ENCODE results near the gene FOXP4.
A peak's percentile ranks its signal among the peaks of the same experiment; 100 is the strongest.

Gene FOXP4

DNA sequence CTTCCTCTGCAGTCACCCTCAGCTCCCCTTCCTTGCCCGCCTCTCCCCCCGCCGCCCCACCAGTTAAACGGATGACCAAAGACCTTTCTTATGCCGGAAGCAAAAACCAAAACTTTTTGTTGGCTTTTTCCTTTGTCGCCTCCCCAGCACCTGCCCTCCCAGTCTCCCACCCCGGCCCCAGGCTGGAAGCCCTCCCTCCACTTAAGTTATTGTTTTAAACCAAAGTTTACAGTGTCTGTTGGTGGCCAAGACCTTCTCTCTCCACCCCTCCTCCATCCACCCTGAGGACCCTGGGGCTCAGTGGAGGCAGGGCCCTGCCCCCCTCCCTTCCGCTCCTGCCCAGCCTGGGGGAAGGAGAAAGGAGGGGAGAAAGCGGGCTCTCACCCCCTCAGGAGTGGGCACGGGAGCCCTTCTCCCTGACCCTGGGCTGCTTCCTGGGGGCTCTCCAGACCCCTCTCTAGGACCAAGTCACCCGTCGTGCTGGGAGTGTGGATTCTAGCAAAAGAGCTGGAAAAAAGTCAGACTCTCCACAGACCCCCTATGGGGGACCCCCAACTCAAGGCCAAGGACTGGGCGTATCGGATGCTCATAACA, 53.8 kb downstream of the FOXP4 start:
- Histone ChIP-seq H3K9ac (ENCODE audit: low read length in 2 of 2) (no peak overlapping the region), H3K4me3 (ENCODE audit: low read length in 2 of 2) (no peak overlapping the region), H3K36me3 (ENCODE audit: control insufficient read depth in 2 of 2, insufficient read depth in 2 of 2, low read length in 2 of 2) (peaks cover 0 to 11% of the 10 kb centered on the region in 2 donors), H3K9me3 (ENCODE audit: control insufficient read depth in 2 of 2, low read length in 2 of 2) (no peaks in the 10 kb centered on the region), H3K27me3 (ENCODE audit: control insufficient read depth in 1 of 2, insufficient read depth in 2 of 2, low read length in 2 of 2) (no peaks in the 10 kb centered on the region), H3K27ac (ENCODE audit: low read length) (no peak overlapping the region), H3K4me1 (ENCODE audit: control insufficient read depth, insufficient read depth, low read length) (peaks cover 11% of the 10 kb centered on the region)

DNA sequence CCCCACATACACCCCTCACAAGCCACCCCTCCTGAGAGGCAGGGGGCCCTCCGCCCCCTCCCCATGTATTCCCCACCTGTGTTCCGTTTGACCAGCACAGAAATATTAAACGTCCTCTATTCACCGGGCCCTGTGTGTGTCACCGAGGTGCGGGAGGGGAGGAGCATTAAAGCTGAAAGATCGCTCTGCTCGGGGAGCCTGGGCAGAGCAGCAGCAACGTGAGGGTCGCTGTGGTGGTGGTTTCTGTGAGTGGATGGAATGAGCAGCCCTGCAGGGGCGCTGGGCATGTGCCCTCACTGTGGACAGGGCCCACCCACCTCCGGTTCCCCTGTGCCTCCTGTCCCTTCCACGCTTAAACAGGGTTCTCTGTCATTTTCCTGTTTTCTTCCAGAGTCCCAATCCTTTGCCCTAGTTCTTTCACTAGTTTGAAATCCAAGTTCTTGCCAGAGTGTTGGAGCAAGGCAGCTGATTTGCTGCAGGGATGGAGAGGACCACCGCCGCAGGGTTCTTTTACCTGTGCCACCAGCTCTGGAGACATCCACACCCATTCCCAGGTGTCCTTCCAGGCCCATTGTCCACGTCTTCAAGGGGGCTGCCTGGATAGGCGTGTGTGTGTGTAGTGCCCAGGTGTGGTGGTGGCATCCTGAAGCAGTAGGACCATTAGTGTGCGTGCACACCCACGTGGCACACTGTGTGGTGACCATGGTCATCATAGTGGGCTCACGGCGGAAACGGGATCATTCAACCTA, 54.5 kb downstream of the FOXP4 start:
- H3K9me3 ChIP-seq (ENCODE audit: control insufficient read depth in 2 of 2, low read length in 2 of 2), result no peaks in the 10 kb centered on the region
- H3K27me3 ChIP-seq (ENCODE audit: control insufficient read depth in 1 of 2, insufficient read depth in 2 of 2, low read length in 2 of 2), result no peaks in the 10 kb centered on the region
- peaks cover 0 to 10% of the 10 kb centered on the region in 2 donors for H3K36me3 ChIP-seq (ENCODE audit: control insufficient read depth in 2 of 2, insufficient read depth in 2 of 2, low read length in 2 of 2)
- H3K4me3 ChIP-seq (ENCODE audit: low read length in 2 of 2), result no peak overlapping the region
- no peak overlapping the region for H3K9ac ChIP-seq (ENCODE audit: low read length in 2 of 2)
- peaks cover 11% of the 10 kb centered on the region for H3K4me1 ChIP-seq (ENCODE audit: control insufficient read depth, insufficient read depth, low read length)
- no peak overlapping the region for H3K27ac ChIP-seq (ENCODE audit: low read length)

GRCh38 chr6:41601248-41601549, 55.0 kb downstream of the FOXP4 start:
- Histone ChIP-seq H3K36me3 (ENCODE audit: control insufficient read depth in 2 of 2, insufficient read depth in 2 of 2, low read length in 2 of 2) (peaks cover 0 to 9% of the 10 kb centered on the region in 2 donors), H3K4me1 (ENCODE audit: control insufficient read depth, insufficient read depth, low read length) (peaks cover 11% of the 10 kb centered on the region), H3K27ac (ENCODE audit: low read length) (no peak overlapping the region)

DNA sequence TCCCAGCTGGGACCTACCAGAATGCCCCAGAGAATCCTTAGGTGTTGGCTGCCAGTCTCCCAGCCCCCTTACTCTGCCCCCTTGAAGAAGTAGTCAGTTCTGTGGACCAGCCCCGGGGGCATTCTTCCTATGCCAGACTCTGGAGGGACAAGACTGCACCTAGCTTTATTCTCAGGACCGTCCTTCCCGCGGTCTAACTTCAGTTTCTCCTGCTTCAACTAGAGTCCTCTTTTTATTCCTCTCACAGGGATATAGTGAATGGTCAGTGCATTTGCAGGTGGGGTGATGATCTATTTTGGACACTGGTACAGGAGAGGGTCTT, 56.2 kb downstream of the FOXP4 start:
- peaks cover 11% of the 10 kb centered on the region for H3K4me1 ChIP-seq (ENCODE audit: control insufficient read depth, insufficient read depth, low read length)
- H3K4me3 ChIP-seq (ENCODE audit: low read length in 2 of 2), result no peak overlapping the region
- no peaks in the 10 kb centered on the region for H3K27me3 ChIP-seq (ENCODE audit: control insufficient read depth in 1 of 2, insufficient read depth in 2 of 2, low read length in 2 of 2)
- no peaks in the 10 kb centered on the region for H3K9me3 ChIP-seq (ENCODE audit: control insufficient read depth in 2 of 2, low read length in 2 of 2)
- peaks cover 0 to 2% of the 10 kb centered on the region in 2 donors for H3K36me3 ChIP-seq (ENCODE audit: control insufficient read depth in 2 of 2, insufficient read depth in 2 of 2, low read length in 2 of 2)
- peak overlapping the region; percentile 31 for H3K27ac ChIP-seq (ENCODE audit: low read length)
- H3K9ac ChIP-seq (ENCODE audit: low read length in 2 of 2), result no peak overlapping the region

More at GRCh38 chr6:41601248-41601549, 55.0 kb downstream of the FOXP4 start:
- Histone ChIP-seq H3K4me3 (ENCODE audit: low read length in 2 of 2) (no peak overlapping the region), H3K9ac (ENCODE audit: low read length in 2 of 2) (no peak overlapping the region), H3K27me3 (ENCODE audit: control insufficient read depth in 1 of 2, insufficient read depth in 2 of 2, low read length in 2 of 2) (no peaks in the 10 kb centered on the region), H3K9me3 (ENCODE audit: control insufficient read depth in 2 of 2, low read length in 2 of 2) (no peaks in the 10 kb centered on the region)

DNA sequence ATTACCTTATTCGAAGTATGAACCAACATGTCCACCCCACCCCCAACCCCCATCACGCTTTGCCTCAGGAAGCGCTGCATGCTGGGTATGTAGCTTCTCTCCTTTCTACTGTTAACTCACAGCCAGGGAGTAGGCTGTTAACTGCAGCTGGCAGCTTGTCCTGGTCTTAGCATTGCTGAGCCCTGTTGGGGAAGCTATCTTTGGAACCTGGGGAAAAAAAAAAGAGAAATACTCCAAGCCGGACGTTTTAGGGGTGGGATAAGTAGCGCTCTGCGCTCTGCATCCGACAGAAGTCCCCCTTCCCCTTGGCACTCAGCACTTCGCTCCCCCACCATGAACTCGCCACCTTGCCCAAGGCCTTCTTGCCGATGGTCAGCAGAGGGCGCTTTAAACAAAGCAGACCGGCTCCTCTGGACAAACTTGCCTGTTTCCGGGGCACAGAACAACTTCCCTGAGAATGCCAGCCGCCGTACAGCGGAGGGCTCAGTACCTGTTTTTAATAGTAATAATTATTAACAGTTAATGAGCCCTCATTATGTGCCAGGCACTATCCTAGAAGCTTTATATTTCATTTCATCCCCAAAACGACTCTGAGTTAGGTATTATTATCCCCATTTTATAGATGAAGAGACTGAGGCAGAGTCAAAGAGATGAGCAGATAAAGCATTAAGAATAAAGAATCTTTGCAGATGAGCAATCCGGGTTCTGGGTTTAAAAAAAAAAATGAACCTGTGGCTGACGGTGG, 56.9 kb downstream of the FOXP4 start:
- Histone ChIP-seq H3K27ac (ENCODE audit: low read length) (no peak overlapping the region), H3K4me1 (ENCODE audit: control insufficient read depth, insufficient read depth, low read length) (peaks cover 11% of the 10 kb centered on the region), H3K9me3 (ENCODE audit: control insufficient read depth in 2 of 2, low read length in 2 of 2) (no peaks in the 10 kb centered on the region), H3K9ac (ENCODE audit: low read length in 2 of 2) (peak overlapping the region; percentile 8 to 69), H3K36me3 (ENCODE audit: control insufficient read depth in 2 of 2, insufficient read depth in 2 of 2, low read length in 2 of 2) (peaks cover 0 to 2% of the 10 kb centered on the region in 2 donors), H3K27me3 (ENCODE audit: control insufficient read depth in 1 of 2, insufficient read depth in 2 of 2, low read length in 2 of 2) (no peaks in the 10 kb centered on the region), H3K4me3 (ENCODE audit: low read length in 2 of 2) (peak overlapping the region in 1 of 2 donors; percentile 63)

DNA sequence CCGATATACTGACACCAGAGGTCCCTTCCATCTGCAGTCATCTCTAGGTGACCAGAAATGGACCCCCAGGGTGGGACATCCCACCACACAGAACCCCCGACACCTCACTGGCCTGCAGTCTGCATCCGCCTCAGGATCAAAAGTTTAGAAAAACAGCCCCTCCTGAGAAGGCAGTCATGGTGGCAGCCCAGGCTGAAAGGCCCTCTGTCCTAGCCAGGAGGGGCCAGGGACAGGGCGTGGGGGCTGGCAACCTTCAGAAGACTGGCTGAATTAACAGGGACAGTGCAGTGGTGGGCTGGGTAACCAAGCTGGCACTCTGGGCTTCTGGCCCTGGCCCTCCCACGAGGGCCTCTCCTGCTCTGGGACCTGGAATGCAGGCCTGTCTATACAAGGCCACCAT, 57.8 kb downstream of the FOXP4 start:
- no peaks in the 10 kb centered on the region for H3K9me3 ChIP-seq (ENCODE audit: control insufficient read depth in 2 of 2, low read length in 2 of 2)

DNA sequence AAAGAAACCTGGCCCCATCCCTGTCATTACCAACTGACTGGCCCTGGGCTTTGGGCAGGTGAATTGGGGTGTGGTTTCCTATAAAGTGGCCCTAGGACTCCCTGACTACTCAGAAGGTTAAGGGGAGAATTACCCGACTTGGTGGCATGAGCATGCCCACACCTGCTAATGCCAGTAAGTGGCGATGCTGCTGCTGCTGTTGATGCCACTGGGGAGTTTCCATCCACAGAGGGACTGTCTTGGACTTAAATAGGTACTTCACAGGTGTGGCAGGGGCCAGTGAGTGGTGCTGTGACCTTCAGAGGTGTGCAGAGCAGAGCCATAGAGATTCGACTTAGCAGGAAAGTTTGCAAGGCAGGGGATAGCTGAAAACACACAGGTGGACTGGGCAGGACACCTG, 59.5 kb downstream of the FOXP4 start:
- peaks cover 0 to under 1% of the 10 kb centered on the region in 2 donors for H3K36me3 ChIP-seq (ENCODE audit: control insufficient read depth in 2 of 2, insufficient read depth in 2 of 2, low read length in 2 of 2)
- no peak overlapping the region for H3K4me3 ChIP-seq (ENCODE audit: low read length in 2 of 2)
- peaks cover 11% of the 10 kb centered on the region for H3K4me1 ChIP-seq (ENCODE audit: control insufficient read depth, insufficient read depth, low read length)
- no peak overlapping the region for H3K27ac ChIP-seq (ENCODE audit: low read length)
- no peaks in the 10 kb centered on the region for H3K9me3 ChIP-seq (ENCODE audit: control insufficient read depth in 2 of 2, low read length in 2 of 2)
- no peaks in the 10 kb centered on the region for H3K27me3 ChIP-seq (ENCODE audit: control insufficient read depth in 1 of 2, insufficient read depth in 2 of 2, low read length in 2 of 2)
- H3K9ac ChIP-seq (ENCODE audit: low read length in 2 of 2), result no peak overlapping the region

More for the DNA sequence above, 57.8 kb downstream of the FOXP4 start:
- Histone ChIP-seq H3K27ac (ENCODE audit: low read length) (no peak overlapping the region), H3K27me3 (ENCODE audit: control insufficient read depth in 1 of 2, insufficient read depth in 2 of 2, low read length in 2 of 2) (no peaks in the 10 kb centered on the region), H3K36me3 (ENCODE audit: control insufficient read depth in 2 of 2, insufficient read depth in 2 of 2, low read length in 2 of 2) (peaks cover 0 to 2% of the 10 kb centered on the region in 2 donors), H3K4me1 (ENCODE audit: control insufficient read depth, insufficient read depth, low read length) (peaks cover 11% of the 10 kb centered on the region), H3K9ac (ENCODE audit: low read length in 2 of 2) (no peak overlapping the region), H3K4me3 (ENCODE audit: low read length in 2 of 2) (no peak overlapping the region)

- Histone ChIP-seq H3K27me3 (ENCODE audit: control insufficient read depth in 1 of 2, insufficient read depth in 2 of 2, low read length in 2 of 2) (peaks cover 0 to 2% of the 10 kb centered on the region in 2 donors), H3K4me1 (ENCODE audit: control insufficient read depth, insufficient read depth, low read length) (peaks cover 11% of the 10 kb centered on the region), H3K9ac (ENCODE audit: low read length in 2 of 2) (no peak overlapping the region), H3K27ac (ENCODE audit: low read length) (no peak overlapping the region), H3K36me3 (ENCODE audit: control insufficient read depth in 2 of 2, insufficient read depth in 2 of 2, low read length in 2 of 2) (no peaks in the 10 kb centered on the region), H3K9me3 (ENCODE audit: control insufficient read depth in 2 of 2, low read length in 2 of 2) (no peaks in the 10 kb centered on the region), H3K4me3 (ENCODE audit: low read length in 2 of 2) (no peak overlapping the region)
These were observed 60.9 kb downstream of the FOXP4 start for GRCh38 chr6:41607036-41607435.

DNA sequence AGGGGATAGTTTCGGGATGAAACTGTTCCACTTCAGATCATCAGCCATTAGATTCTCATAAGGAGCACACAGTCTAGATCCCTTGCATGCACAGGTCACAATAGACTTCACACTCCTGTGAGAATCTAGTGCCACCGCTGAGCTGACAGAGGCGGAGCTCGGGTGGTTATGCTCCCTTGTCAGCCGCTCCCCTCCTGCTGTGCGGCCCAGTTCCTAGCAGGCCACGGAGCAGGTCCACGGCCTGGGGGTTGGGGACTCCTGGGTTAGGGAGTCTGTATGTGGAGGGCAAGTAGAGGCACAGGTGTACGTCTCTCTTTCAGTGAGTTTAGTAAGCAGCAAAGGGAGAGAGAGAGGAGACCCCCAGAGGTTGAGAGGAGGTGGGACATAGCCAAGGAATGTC, 61.6 kb downstream of the FOXP4 start:
- Histone ChIP-seq H3K4me1 (ENCODE audit: control insufficient read depth, insufficient read depth, low read length) (peaks cover 6% of the 10 kb centered on the region), H3K27ac (ENCODE audit: low read length) (no peak overlapping the region), H3K36me3 (ENCODE audit: control insufficient read depth in 2 of 2, insufficient read depth in 2 of 2, low read length in 2 of 2) (no peaks in the 10 kb centered on the region), H3K4me3 (ENCODE audit: low read length in 2 of 2) (no peak overlapping the region), H3K9ac (ENCODE audit: low read length in 2 of 2) (no peak overlapping the region), H3K27me3 (ENCODE audit: control insufficient read depth in 1 of 2, insufficient read depth in 2 of 2, low read length in 2 of 2) (peaks cover 0 to 2% of the 10 kb centered on the region in 2 donors), H3K9me3 (ENCODE audit: control insufficient read depth in 2 of 2, low read length in 2 of 2) (no peaks in the 10 kb centered on the region)

- Histone ChIP-seq H3K4me3 (ENCODE audit: low read length in 2 of 2) (no peak overlapping the region), H3K36me3 (ENCODE audit: control insufficient read depth in 2 of 2, insufficient read depth in 2 of 2, low read length in 2 of 2) (no peaks in the 10 kb centered on the region), H3K9ac (ENCODE audit: low read length in 2 of 2) (no peak overlapping the region), H3K27me3 (ENCODE audit: control insufficient read depth in 1 of 2, insufficient read depth in 2 of 2, low read length in 2 of 2) (peaks cover 0 to 2% of the 10 kb centered on the region in 2 donors), H3K27ac (ENCODE audit: low read length) (no peak overlapping the region), H3K4me1 (ENCODE audit: control insufficient read depth, insufficient read depth, low read length) (no peaks in the 10 kb centered on the region), H3K9me3 (ENCODE audit: control insufficient read depth in 2 of 2, low read length in 2 of 2) (peaks cover 0 to 1% of the 10 kb centered on the region in 2 donors)
These were observed 62.4 kb downstream of the FOXP4 start for GRCh38 chr6:41608443-41609151.

All from stomach smooth muscle (tissue), 2 donors.